ENCODE measurements around the gene CD209. TPM values are rescaled to one million over a fixed set of nuclear protein-coding genes. Genes with fewer than 3 reads are reported as not detected.

Gene CD209
- total RNA-seq, 4 donors from 2014 or later = 2.6 to 14.4 (median 8.8) TPM; not detected in 1

DNA sequence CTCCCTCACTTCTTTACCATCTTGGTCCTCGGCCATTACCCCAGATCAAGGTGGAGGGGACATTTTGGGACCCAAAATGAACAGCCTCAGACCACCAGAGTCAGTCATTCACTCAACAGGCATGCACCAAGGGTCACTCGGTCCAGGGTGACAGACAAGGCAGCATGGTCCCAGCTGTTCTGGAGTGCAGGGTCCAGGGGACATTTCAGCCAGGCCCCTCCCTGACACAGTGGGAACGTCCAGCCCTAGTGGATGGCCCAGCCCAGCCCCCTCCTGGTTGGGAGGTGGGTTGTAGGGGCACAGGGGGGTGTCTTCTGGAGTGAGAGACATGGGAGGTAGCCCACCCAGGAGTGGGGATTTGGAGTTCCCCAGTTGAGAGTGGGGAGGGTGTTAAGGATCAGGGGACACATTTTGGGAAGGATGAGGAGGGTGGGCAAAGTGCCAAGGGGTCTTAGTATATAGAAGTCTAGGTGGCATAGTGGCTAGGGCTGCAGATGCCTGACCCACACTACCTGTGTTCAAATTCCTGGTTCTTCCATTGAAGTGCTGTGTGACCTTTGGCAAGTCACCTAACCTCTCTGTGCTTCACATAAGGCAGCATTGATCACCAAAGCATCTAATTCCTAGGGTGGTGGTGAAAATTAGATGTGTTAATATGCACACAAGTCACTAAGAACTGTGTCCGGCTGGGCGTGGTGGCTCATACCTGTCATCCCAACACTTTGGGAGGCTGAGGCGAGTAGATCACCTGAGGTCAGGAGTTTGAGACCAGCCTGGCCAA is 42.9 kb downstream of the CD209 start:
- intact Hi-C loops (cut with DNase I; ENCODE audit: low total_unique reads) = no loop called here
- Histone ChIP-seq H3K4me1 (no peaks in the 10 kb centered on the region), H3K27ac (no peak overlapping the region), H3K9me3 (no peaks in the 10 kb centered on the region), H3K27me3 (no peaks in the 10 kb centered on the region), H3K36me3 (no peaks in the 10 kb centered on the region), H3K4me3 (no peak overlapping the region)
- TF ChIP-seq, protein P1, sequence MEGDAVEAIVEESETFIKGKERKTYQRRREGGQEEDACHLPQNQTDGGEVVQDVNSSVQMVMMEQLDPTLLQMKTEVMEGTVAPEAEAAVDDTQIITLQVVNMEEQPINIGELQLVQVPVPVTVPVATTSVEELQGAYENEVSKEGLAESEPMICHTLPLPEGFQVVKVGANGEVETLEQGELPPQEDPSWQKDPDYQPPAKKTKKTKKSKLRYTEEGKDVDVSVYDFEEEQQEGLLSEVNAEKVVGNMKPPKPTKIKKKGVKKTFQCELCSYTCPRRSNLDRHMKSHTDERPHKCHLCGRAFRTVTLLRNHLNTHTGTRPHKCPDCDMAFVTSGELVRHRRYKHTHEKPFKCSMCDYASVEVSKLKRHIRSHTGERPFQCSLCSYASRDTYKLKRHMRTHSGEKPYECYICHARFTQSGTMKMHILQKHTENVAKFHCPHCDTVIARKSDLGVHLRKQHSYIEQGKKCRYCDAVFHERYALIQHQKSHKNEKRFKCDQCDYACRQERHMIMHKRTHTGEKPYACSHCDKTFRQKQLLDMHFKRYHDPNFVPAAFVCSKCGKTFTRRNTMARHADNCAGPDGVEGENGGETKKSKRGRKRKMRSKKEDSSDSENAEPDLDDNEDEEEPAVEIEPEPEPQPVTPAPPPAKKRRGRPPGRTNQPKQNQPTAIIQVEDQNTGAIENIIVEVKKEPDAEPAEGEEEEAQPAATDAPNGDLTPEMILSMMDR (IDR thresholded peaks at IDR 0.05) = no peak
- TF ChIP-seq POLR2A (IDR thresholded peaks at IDR 0.05) = no peak
- DNase-seq = no peak

DNA sequence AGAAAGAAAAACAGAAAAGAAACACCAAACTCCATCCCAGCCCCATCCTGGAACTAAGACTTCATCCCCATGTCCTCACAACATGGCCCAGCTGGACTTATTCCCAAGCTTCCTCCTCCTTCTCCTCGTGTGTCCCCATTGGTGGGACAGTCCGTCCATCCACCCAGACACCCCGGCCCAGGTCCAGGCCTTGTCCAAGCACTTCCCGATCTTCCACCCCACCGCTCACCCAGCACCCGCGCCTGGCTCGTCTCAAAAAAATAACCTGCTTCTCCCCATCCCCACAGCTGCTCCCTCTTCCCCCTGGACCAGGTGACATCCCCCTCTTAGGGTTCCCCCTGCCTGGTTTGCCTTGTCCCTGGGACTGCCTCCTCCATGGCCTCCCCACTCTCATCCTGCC is 44.0 kb downstream of the CD209 start:
- Histone ChIP-seq H3K27me3 (no peaks in the 10 kb centered on the region), H3K4me1 (no peaks in the 10 kb centered on the region), H3K4me3 (no peak overlapping the region), H3K27ac (no peak overlapping the region), H3K9me3 (no peaks in the 10 kb centered on the region), H3K36me3 (no peaks in the 10 kb centered on the region)
- no peak for TF ChIP-seq POLR2A (IDR thresholded peaks at IDR 0.05)
- TF ChIP-seq, protein P1 (IDR thresholded peaks at IDR 0.05) = no peak
- intact Hi-C loops (cut with DNase I; ENCODE audit: low total_unique reads) = no loop called here
- no peak for DNase-seq

DNA sequence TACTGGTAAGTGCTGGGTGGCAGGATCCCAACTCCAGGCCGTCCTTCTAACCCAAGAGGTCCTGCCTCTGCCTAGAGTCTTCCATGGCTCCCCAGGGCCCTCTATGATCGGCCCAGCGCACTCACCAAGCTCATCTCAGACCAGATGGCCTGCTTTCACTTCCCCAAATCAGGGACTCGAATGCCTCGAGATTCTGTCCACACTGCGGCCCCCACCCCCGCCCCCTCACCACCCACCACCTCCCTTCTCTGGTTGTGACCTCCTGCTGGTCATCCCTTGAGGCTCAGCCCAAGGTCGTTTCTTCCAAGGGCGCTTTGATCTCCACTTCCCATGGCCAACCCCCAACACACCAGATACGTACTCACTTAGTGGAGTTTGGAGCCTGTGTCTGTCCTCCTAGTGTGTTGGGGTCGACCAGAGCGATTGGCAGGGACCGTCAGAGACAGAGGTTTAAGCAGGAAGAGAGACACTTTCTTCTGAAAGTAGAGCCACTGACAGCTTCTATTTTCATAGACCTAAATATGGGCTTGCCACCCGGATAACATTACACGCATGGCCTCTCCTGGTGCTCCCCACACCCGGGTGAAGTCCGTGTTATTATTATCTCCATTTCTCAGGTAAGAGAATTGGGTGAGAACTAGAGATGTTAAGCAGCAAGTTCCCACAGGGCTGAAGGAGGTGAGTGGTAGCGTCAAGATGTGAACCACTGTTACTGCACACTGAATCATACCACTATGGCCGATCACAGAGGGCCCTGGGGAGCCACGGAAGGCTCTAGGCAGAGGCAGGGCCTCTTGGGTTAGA is 45.5 kb downstream of the CD209 start, which contains the start of gene FCER2:
FCER2 (minus strand) TSS at position 478 of the 804 bp plus-strand sequence. CDS start 2,371 bp downstream, outside the sequence.
- no peaks in the 10 kb centered on the region for H3K4me1 ChIP-seq
- TF ChIP-seq POLR2A (IDR thresholded peaks at IDR 0.05) = no peak
- TF ChIP-seq, protein P1 (IDR thresholded peaks at IDR 0.05) = no peak
- intact Hi-C loops (cut with DNase I; ENCODE audit: low total_unique reads) = no loop called here
- H3K9me3 ChIP-seq = no peaks in the 10 kb centered on the region
- H3K36me3 ChIP-seq = no peaks in the 10 kb centered on the region
- no peaks in the 10 kb centered on the region for H3K27me3 ChIP-seq
- no peak within 1 kb of the TSS for H3K4me3 ChIP-seq
- no peak for DNase-seq
- no peak within 1 kb of the TSS for H3K27ac ChIP-seq

DNA sequence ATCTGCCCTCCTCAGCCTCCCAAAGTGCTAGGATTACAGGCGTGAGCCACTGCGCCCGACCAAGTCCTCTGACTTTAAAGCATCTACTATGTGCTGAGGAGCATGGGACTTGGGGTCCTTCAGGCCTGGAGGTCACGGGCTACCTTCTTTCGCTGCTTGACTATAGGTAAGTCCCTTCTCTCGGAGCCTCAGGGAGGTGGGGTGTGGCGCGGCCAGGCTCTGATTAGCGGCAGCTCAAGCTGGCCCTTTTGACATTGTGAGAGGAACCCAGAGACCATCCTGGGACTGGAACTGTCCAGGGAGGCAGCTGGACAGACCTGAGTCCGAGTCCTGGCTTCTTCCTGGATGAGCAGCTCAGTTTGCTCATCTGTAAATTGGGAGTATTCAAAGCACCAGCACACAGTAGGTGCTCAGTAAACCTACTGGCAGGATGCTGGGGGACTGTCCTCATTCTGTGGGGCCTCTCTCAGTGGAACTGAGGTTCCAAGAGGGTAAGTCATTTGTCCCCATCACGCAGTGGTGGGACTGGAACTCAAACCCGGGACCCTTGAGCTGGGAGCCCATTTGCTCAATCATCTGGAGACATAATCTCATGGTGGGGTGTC is 46.2 kb downstream of the CD209 start:
- Histone ChIP-seq H3K4me3 (no peak overlapping the region), H3K4me1 (no peaks in the 10 kb centered on the region), H3K9me3 (no peaks in the 10 kb centered on the region), H3K27ac (no peak overlapping the region), H3K36me3 (no peaks in the 10 kb centered on the region), H3K27me3 (no peaks in the 10 kb centered on the region)
- intact Hi-C loops (cut with DNase I; ENCODE audit: low total_unique reads) = no loop called here
- no peak for DNase-seq
- TF ChIP-seq, protein P1 (IDR thresholded peaks at IDR 0.05) = no peak
- TF ChIP-seq POLR2A (IDR thresholded peaks at IDR 0.05) = no peak

Measured in uterus (tissue), 4 donors.